ENCODE data around the gene FADS2. TPM values are rescaled to one million over a fixed set of nuclear protein-coding genes. Genes with fewer than 3 reads are reported as not detected.

Gene FADS2
- total RNA-seq, 2 donors from 2014 or later: 69.1 to 90.1 TPM

GRCh38 chr11:61838501-61838900, 10.4 kb downstream of the FADS2 start:
- Mint-ChIP-seq H3K27ac (no peak overlapping the region), H3K9me3 (no peaks in the 10 kb centered on the region), H3K27me3 (no peaks in the 10 kb centered on the region), H3K4me1 (ENCODE audit: low read depth in 2 of 2) (peaks cover 21 to 24% of the 10 kb centered on the region in 2 donors), H3K36me3 (no peaks in the 10 kb centered on the region), H3K4me3 (no peak overlapping the region)
- ATAC-seq: no peak
- no peak for DNase-seq (ENCODE audit: low spot score)

- Mint-ChIP-seq H3K4me3 (no peak overlapping the region), H3K27ac (no peak overlapping the region), H3K4me1 (ENCODE audit: low read depth in 2 of 2) (peaks cover 17 to 20% of the 10 kb centered on the region in 2 donors), H3K36me3 (no peaks in the 10 kb centered on the region), H3K27me3 (no peaks in the 10 kb centered on the region), H3K9me3 (no peaks in the 10 kb centered on the region)
- ATAC-seq (no peak), DNase-seq (ENCODE audit: low spot score) (no peak)
Observed at GRCh38 chr11:61838921-61839320, 10.8 kb downstream of the FADS2 start.

GRCh38 chr11:61839742-61840141, 11.6 kb downstream of the FADS2 start:
- H3K27me3 Mint-ChIP-seq: no peaks in the 10 kb centered on the region
- no peak for DNase-seq (ENCODE audit: low spot score)
- H3K9me3 Mint-ChIP-seq: no peaks in the 10 kb centered on the region
- no peak for ATAC-seq
- no peak overlapping the region for H3K4me3 Mint-ChIP-seq
- no peak overlapping the region for H3K27ac Mint-ChIP-seq
- H3K36me3 Mint-ChIP-seq: no peaks in the 10 kb centered on the region
- peaks cover 11 to 12% of the 10 kb centered on the region in 2 donors for H3K4me1 Mint-ChIP-seq (ENCODE audit: low read depth in 2 of 2)

- no peak for ATAC-seq
- no peaks in the 10 kb centered on the region for H3K36me3 Mint-ChIP-seq
- DNase-seq (ENCODE audit: low spot score): no peak
- no peak overlapping the region for H3K27ac Mint-ChIP-seq
- no peaks in the 10 kb centered on the region for H3K9me3 Mint-ChIP-seq
- H3K27me3 Mint-ChIP-seq: no peaks in the 10 kb centered on the region
- no peak overlapping the region for H3K4me3 Mint-ChIP-seq
- peaks cover 6 to 8% of the 10 kb centered on the region in 2 donors for H3K4me1 Mint-ChIP-seq (ENCODE audit: low read depth in 2 of 2)
Observed at GRCh38 chr11:61840371-61840770, 12.3 kb downstream of the FADS2 start.

GRCh38 chr11:61841636-61842527, 13.8 kb downstream of the FADS2 start:
- peak overlapping the region in 1 of 2 donors; percentile 35 for H3K27ac Mint-ChIP-seq
- H3K4me1 Mint-ChIP-seq (ENCODE audit: low read depth in 2 of 2): no peaks in the 10 kb centered on the region
- DNase-seq (ENCODE audit: low spot score): no peak
- no peaks in the 10 kb centered on the region for H3K36me3 Mint-ChIP-seq
- no peaks in the 10 kb centered on the region for H3K27me3 Mint-ChIP-seq
- H3K4me3 Mint-ChIP-seq: no peak overlapping the region
- ATAC-seq: no peak
- no peaks in the 10 kb centered on the region for H3K9me3 Mint-ChIP-seq

- ATAC-seq (no peak), DNase-seq (ENCODE audit: low spot score) (no peak)
- no peaks in the 10 kb centered on the region for H3K4me1 Mint-ChIP-seq (ENCODE audit: low read depth in 2 of 2)
- H3K9me3 Mint-ChIP-seq: no peaks in the 10 kb centered on the region
- no peak overlapping the region for H3K4me3 Mint-ChIP-seq
- H3K27ac Mint-ChIP-seq: no peak overlapping the region
- no peaks in the 10 kb centered on the region for H3K36me3 Mint-ChIP-seq
- H3K27me3 Mint-ChIP-seq: no peaks in the 10 kb centered on the region
Observed at GRCh38 chr11:61842528-61842820, 14.4 kb downstream of the FADS2 start.

GRCh38 chr11:61844909-61845565, 16.9 kb downstream of the FADS2 start:
- ATAC-seq: no peak
- H3K4me1 Mint-ChIP-seq (ENCODE audit: low read depth in 2 of 2): no peaks in the 10 kb centered on the region
- no peaks in the 10 kb centered on the region for H3K9me3 Mint-ChIP-seq
- H3K27ac Mint-ChIP-seq: no peak overlapping the region
- H3K4me3 Mint-ChIP-seq: no peak overlapping the region
- H3K36me3 Mint-ChIP-seq: no peaks in the 10 kb centered on the region
- DNase-seq (ENCODE audit: low spot score): no peak
- H3K27me3 Mint-ChIP-seq: no peaks in the 10 kb centered on the region

- Mint-ChIP-seq H3K4me1 (ENCODE audit: low read depth in 2 of 2) (no peaks in the 10 kb centered on the region), H3K4me3 (no peak overlapping the region), H3K27me3 (no peaks in the 10 kb centered on the region), H3K27ac (peak overlapping the region in 1 of 2 donors; percentile 26), H3K9me3 (no peaks in the 10 kb centered on the region), H3K36me3 (no peaks in the 10 kb centered on the region)
- ATAC-seq (no peak), DNase-seq (ENCODE audit: low spot score) (no peak)
Observed at GRCh38 chr11:61846362-61847020, 18.4 kb downstream of the FADS2 start.

GRCh38 chr11:61847914-61848581, 19.9 kb downstream of the FADS2 start:
- DNase-seq (ENCODE audit: low spot score) (no peak), ATAC-seq (no peak)
- no peaks in the 10 kb centered on the region for H3K4me1 Mint-ChIP-seq (ENCODE audit: low read depth in 2 of 2)
- no peak overlapping the region for H3K4me3 Mint-ChIP-seq
- H3K27me3 Mint-ChIP-seq: no peaks in the 10 kb centered on the region
- no peaks in the 10 kb centered on the region for H3K9me3 Mint-ChIP-seq
- no peak overlapping the region for H3K27ac Mint-ChIP-seq
- H3K36me3 Mint-ChIP-seq: no peaks in the 10 kb centered on the region

GRCh38 chr11:61848631-61849030, 20.5 kb downstream of the FADS2 start:
- Mint-ChIP-seq H3K4me3 (no peak overlapping the region), H3K4me1 (ENCODE audit: low read depth in 2 of 2) (no peaks in the 10 kb centered on the region), H3K36me3 (no peaks in the 10 kb centered on the region), H3K27me3 (no peaks in the 10 kb centered on the region), H3K27ac (no peak overlapping the region), H3K9me3 (no peaks in the 10 kb centered on the region)
- DNase-seq (ENCODE audit: low spot score): no peak
- ATAC-seq: no peak

- Mint-ChIP-seq H3K9me3 (no peaks in the 10 kb centered on the region), H3K27me3 (no peaks in the 10 kb centered on the region), H3K4me1 (ENCODE audit: low read depth in 2 of 2) (no peaks in the 10 kb centered on the region), H3K4me3 (no peak overlapping the region), H3K36me3 (no peaks in the 10 kb centered on the region), H3K27ac (no peak overlapping the region)
- ATAC-seq: no peak
- no peak for DNase-seq (ENCODE audit: low spot score)
Observed at GRCh38 chr11:61850687-61851086, 22.6 kb downstream of the FADS2 start.

- Mint-ChIP-seq H3K27ac (no peak overlapping the region), H3K4me3 (no peak overlapping the region), H3K9me3 (no peaks in the 10 kb centered on the region), H3K4me1 (ENCODE audit: low read depth in 2 of 2) (no peaks in the 10 kb centered on the region), H3K36me3 (no peaks in the 10 kb centered on the region), H3K27me3 (no peaks in the 10 kb centered on the region)
- DNase-seq (ENCODE audit: low spot score) (no peak), ATAC-seq (no peak)
Observed at GRCh38 chr11:61851113-61851899, 23.2 kb downstream of the FADS2 start.

- ATAC-seq: no peak
- H3K36me3 Mint-ChIP-seq: no peaks in the 10 kb centered on the region
- H3K4me3 Mint-ChIP-seq: no peak overlapping the region
- no peaks in the 10 kb centered on the region for H3K4me1 Mint-ChIP-seq (ENCODE audit: low read depth in 2 of 2)
- H3K9me3 Mint-ChIP-seq: no peaks in the 10 kb centered on the region
- DNase-seq (ENCODE audit: low spot score): no peak
- H3K27me3 Mint-ChIP-seq: no peaks in the 10 kb centered on the region
- H3K27ac Mint-ChIP-seq: no peak overlapping the region
Observed at GRCh38 chr11:61851900-61852295, 23.8 kb downstream of the FADS2 start.

All from natural killer cell treated with Interleukin-12 subunit alpha and Interleukin-12 subunit beta and Interleukin-15 and Interleukin-18, amount 100 ng/mL, for 72 hours (primary cell).